ENCODE results near the gene DNASE1L2.
A peak's percentile ranks its signal among the peaks of the same experiment; 100 is the strongest.

DNASE1L2 gene

GRCh38 chr16:2204416-2205103 lies 31.7 kb upstream of the DNASE1L2 start:
- DNase-seq: no peak

GRCh38 chr16:2205104-2205966 lies 30.9 kb upstream of the DNASE1L2 start, which contains the start of gene MLST8:
TSS of gene MLST8 (plus strand) at chr16:2205454. CDS start at chr16:2206086, 632 bp downstream.
- DNase-seq: peak; percentile 56

DNA sequence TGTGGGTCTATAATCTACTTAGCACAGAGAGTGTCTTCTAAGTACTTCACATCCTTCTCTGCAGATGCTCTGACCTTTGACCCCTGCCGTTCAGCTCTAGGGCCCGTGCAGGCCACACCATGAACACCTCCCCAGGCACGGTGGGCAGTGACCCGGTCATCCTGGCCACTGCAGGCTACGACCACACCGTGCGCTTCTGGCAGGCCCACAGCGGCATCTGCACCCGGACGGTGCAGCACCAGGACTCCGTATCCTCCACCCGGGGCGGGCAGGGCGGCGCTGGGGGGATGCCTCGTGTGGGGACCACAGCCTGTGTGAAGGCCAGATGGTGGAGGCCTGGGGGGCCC lies 30.3 kb upstream of the DNASE1L2 start:
- DNase-seq: no peak

GRCh38 chr16:2206420-2206779 lies 29.8 kb upstream of the DNASE1L2 start:
- DNase-seq: no peak

- no peak for DNase-seq
Measured at GRCh38 chr16:2206780-2207433, 29.3 kb upstream of the DNASE1L2 start.

GRCh38 chr16:2207872-2208271 lies 28.4 kb upstream of the DNASE1L2 start:
- DNase-seq: no peak

GRCh38 chr16:2208308-2208707 lies 27.9 kb upstream of the DNASE1L2 start:
- DNase-seq: peak; percentile 16

DNA sequence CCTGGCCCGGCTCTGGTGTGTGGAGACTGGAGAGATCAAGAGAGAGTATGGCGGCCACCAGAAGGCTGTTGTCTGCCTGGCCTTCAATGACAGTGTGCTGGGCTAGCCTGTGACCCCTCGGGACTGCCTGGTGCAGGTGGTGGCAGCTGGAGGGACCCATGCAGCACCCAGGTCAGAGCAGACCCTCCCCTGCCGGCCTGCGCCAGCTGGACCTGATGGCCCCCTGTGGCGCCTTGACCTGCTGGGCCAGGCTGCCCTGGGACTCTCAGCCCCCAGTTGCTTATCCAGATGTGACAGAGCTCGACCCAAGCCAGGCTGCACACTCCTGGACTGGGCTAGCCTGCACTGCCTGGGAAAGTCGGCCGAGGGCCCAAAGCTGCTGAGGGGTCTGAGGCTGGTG lies 27.5 kb upstream of the DNASE1L2 start:
- no peak for DNase-seq

DNA sequence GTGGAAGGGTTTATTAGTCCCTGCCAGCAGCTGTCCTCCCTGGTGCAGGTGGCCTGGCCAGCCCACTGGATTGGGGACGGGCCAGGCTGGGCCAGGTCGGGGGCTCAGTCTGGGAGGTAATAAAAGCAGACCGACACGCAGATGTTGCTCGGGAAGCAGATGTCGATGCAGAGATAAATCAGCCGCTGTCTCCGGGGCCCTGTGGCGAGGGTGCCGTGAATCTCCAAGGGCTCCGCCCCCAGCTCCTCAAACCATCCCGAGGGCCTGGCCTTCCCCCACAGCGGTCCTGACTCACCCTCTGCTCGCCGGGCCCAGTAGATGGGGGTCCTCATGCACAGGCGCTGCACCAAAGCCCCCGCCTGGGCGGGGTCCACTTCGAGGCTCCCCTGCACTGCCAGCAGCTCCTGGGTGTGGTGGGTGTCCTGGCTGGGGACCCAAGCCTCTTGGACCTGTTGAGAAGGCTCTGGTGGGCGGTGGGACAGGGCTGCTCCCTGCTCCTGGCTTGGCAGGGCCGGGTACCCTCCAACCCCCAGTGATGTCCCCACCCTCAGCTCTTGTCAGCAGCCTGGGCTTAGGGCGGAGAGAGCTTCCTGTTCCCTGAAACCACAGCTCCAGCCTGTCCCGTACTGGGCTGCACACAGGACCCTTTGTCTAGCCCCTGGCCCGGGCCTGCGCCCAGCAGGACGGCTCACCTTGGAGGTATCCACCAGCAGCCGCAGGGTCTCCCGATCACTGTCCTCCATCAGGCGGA lies 26.8 kb upstream of the DNASE1L2 start:
- DNase-seq: no peak

DNA sequence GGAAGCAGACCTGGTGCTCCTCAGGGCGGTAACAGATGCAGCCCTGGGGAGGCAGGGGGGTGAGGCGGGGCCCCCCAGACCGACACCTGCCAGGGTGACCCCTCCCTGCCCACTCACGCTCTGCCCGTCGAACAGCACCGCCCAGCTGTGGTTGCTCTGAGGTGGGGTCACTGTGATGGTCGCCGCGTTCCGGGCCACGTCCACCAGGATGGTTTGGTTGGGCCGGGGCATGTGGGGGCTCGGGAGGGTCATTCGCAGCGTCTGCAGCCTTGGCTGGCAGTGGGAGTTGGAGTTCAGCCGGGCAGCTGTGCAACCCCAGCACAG lies 26.3 kb upstream of the DNASE1L2 start:
- no peak for DNase-seq

DNA sequence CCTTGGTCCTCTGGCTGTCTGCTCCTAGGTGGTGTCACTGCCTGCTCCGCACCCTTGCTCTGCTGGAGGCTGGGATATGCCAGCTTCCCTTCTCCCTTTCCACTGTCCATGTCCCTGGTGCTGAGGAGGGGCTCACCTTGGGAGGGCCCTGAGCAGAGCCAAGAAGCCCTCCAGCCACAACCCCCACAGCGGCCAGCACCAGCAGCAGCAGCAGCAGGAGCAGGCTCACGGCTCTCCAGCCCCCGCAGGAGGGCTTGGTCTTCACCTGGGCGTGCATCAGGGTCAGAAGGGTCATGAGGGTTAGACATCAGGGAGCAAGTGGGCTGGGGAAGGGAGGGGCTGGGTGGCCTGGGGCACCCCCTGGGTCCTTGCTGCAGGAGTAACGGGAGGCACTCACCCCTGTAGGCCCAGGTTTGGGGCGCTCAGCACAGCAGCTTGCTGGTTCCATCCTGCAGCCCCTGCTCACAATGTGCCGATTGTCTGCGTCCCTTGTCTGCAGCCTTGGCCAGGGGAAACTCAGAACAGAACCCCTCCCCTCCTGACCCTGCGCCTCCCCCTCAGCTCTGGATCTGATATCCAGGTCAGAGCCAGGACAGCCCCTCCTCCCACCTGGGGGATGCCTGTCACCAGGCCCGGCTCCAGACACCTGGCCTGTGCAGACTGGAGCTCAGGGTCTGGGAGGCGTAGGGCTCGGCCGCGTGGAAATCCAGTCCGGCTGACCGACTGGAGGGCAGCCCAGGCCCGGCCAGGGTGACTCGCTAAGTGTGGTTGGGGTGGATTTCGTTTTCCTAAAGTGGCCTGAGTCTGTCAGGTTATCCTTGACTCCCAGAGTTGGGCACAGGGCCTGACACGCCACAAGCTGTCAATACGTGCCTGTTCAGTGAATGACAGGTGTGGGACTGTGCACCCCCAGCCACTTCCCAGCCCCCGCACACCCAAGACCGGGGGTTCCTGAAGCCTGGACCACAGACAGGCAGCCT lies 25.6 kb upstream of the DNASE1L2 start, which contains the start of gene BRICD5:
Gene BRICD5, minus strand, starts transcription at position 478 of the 980 bp plus-strand sequence. Its CDS starts 30 bp downstream, at position 448.
- DNase-seq: no peak

GRCh38 chr16:2211923-2212347 lies 24.3 kb upstream of the DNASE1L2 start:
- DNase-seq: no peak

GRCh38 chr16:2212362-2213324 lies 23.6 kb upstream of the DNASE1L2 start:
- DNase-seq: no peak

- no peak for DNase-seq
Measured at GRCh38 chr16:2213817-2214718, 22.2 kb upstream of the DNASE1L2 start.

GRCh38 chr16:2214719-2214968 lies 21.6 kb upstream of the DNASE1L2 start, which contains the start of gene PGP:
TSS of gene PGP (minus strand) at chr16:2214840. CDS start at chr16:2214777, 63 bp downstream.
- no peak for DNase-seq

- DNase-seq: no peak
Measured at GRCh38 chr16:2216330-2216729, 19.9 kb upstream of the DNASE1L2 start.

GRCh38 chr16:2223221-2223941 lies 12.9 kb upstream of the DNASE1L2 start, which contains the start of gene E4F1:
TSS of gene E4F1 (plus strand) at chr16:2223591. CDS start at chr16:2223614, 23 bp downstream.
- peak; percentile 95 for DNase-seq

- DNase-seq: no peak
Measured at GRCh38 chr16:2223942-2224486, 12.2 kb upstream of the DNASE1L2 start.

Data from NCI-H1694 (cell line).